ENCODE results near the gene EPSTI1.

Gene EPSTI1

GRCh38 chr13:43036351-43037250 is 44.6 kb upstream of the EPSTI1 start:
- peaks cover 5% of the 10 kb centered on the region for H3K79me2 ChIP-seq
- H3K36me3 ChIP-seq (ENCODE audit: control insufficient read depth, insufficient read depth, low read length), result no peaks in the 10 kb centered on the region
- TF ChIP-seq CTCF (IDR thresholded peaks at IDR 0.05), result no peak
- H3K27ac ChIP-seq, result no peak overlapping the region
- no peaks in the 10 kb centered on the region for H3K4me1 ChIP-seq
- H2AFZ ChIP-seq, result no peak overlapping the region
- H3K9me3 ChIP-seq (ENCODE audit: control insufficient read depth, low read length), result no peaks in the 10 kb centered on the region
- H3K4me2 ChIP-seq (ENCODE audit: low read length), result no peak overlapping the region
- H3K27me3 ChIP-seq (ENCODE audit: control insufficient read depth, insufficient read depth, low read length), result no peaks in the 10 kb centered on the region
- no peak overlapping the region for H3K9ac ChIP-seq
- no peak overlapping the region for H3K4me3 ChIP-seq (ENCODE audit: low read depth, low read length)

GRCh38 chr13:43033038-43033437 is 41.0 kb upstream of the EPSTI1 start:
- no peaks in the 10 kb centered on the region for H3K4me1 ChIP-seq
- H3K79me2 ChIP-seq, result peaks cover 8% of the 10 kb centered on the region
- no peak overlapping the region for H3K9ac ChIP-seq
- H3K36me3 ChIP-seq (ENCODE audit: control insufficient read depth, insufficient read depth, low read length), result no peaks in the 10 kb centered on the region
- TF ChIP-seq CTCF (IDR thresholded peaks at IDR 0.05), result no peak
- no peak overlapping the region for H2AFZ ChIP-seq
- H3K27ac ChIP-seq, result no peak overlapping the region
- H3K4me2 ChIP-seq (ENCODE audit: low read length), result no peak overlapping the region
- no peaks in the 10 kb centered on the region for H3K27me3 ChIP-seq (ENCODE audit: control insufficient read depth, insufficient read depth, low read length)
- no peaks in the 10 kb centered on the region for H3K9me3 ChIP-seq (ENCODE audit: control insufficient read depth, low read length)
- H3K4me3 ChIP-seq (ENCODE audit: low read depth, low read length), result no peak overlapping the region

GRCh38 chr13:43031881-43032280 is 39.8 kb upstream of the EPSTI1 start:
- H3K4me3 ChIP-seq (ENCODE audit: low read depth, low read length), result no peak overlapping the region
- no peak overlapping the region for H2AFZ ChIP-seq
- H3K36me3 ChIP-seq (ENCODE audit: control insufficient read depth, insufficient read depth, low read length), result no peaks in the 10 kb centered on the region
- H3K9me3 ChIP-seq (ENCODE audit: control insufficient read depth, low read length), result no peaks in the 10 kb centered on the region
- H3K9ac ChIP-seq, result no peak overlapping the region
- peaks cover 8% of the 10 kb centered on the region for H3K79me2 ChIP-seq
- H3K4me1 ChIP-seq, result no peaks in the 10 kb centered on the region
- TF ChIP-seq CTCF (IDR thresholded peaks at IDR 0.05), result no peak
- no peak overlapping the region for H3K4me2 ChIP-seq (ENCODE audit: low read length)
- H3K27ac ChIP-seq, result no peak overlapping the region
- H3K27me3 ChIP-seq (ENCODE audit: control insufficient read depth, insufficient read depth, low read length), result no peaks in the 10 kb centered on the region

GRCh38 chr13:43030548-43030947 is 38.5 kb upstream of the EPSTI1 start:
- H3K27ac ChIP-seq, result no peak overlapping the region
- no peaks in the 10 kb centered on the region for H3K9me3 ChIP-seq (ENCODE audit: control insufficient read depth, low read length)
- H3K36me3 ChIP-seq (ENCODE audit: control insufficient read depth, insufficient read depth, low read length), result no peaks in the 10 kb centered on the region
- H3K27me3 ChIP-seq (ENCODE audit: control insufficient read depth, insufficient read depth, low read length), result no peaks in the 10 kb centered on the region
- no peak overlapping the region for H3K4me3 ChIP-seq (ENCODE audit: low read depth, low read length)
- peaks cover 8% of the 10 kb centered on the region for H3K79me2 ChIP-seq
- H3K9ac ChIP-seq, result no peak overlapping the region
- no peaks in the 10 kb centered on the region for H3K4me1 ChIP-seq
- TF ChIP-seq CTCF (IDR thresholded peaks at IDR 0.05), result no peak
- no peak overlapping the region for H3K4me2 ChIP-seq (ENCODE audit: low read length)
- H2AFZ ChIP-seq, result no peak overlapping the region

- no peak overlapping the region for H2AFZ ChIP-seq
- H3K27me3 ChIP-seq (ENCODE audit: control insufficient read depth, insufficient read depth, low read length), result no peaks in the 10 kb centered on the region
- no peaks in the 10 kb centered on the region for H3K4me1 ChIP-seq
- TF ChIP-seq CTCF (IDR thresholded peaks at IDR 0.05), result no peak
- H3K79me2 ChIP-seq, result peaks cover 7% of the 10 kb centered on the region
- no peaks in the 10 kb centered on the region for H3K9me3 ChIP-seq (ENCODE audit: control insufficient read depth, low read length)
- no peak overlapping the region for H3K4me3 ChIP-seq (ENCODE audit: low read depth, low read length)
- H3K36me3 ChIP-seq (ENCODE audit: control insufficient read depth, insufficient read depth, low read length), result no peaks in the 10 kb centered on the region
- no peak overlapping the region for H3K9ac ChIP-seq
- H3K4me2 ChIP-seq (ENCODE audit: low read length), result no peak overlapping the region
- H3K27ac ChIP-seq, result no peak overlapping the region
These were observed 34.2 kb upstream of the EPSTI1 start for GRCh38 chr13:43026262-43026661.

Data from parathyroid adenoma (tissue), 2 donors.